GM18868 (cell line): Measurements from ENCODE around the gene MPZL1.
A peak's percentile ranks its signal among the peaks of the same experiment; 100 is the strongest.
"Not testable (repeated sequence)": the region's sequence is repeated elsewhere in the genome, so short reads cannot be mapped to it uniquely, and the experiment has no call there.

Experiments used
- ATAC-seq: cut with Tn5 transposase; IDR thresholded peaks from one replicate; pipeline ENCODE4 v1.9.1; 2021; ENCODE audit warnings: mild to moderate bottlenecking, moderate library complexity; ENCODE audit not compliant: unreplicated experiment

MPZL1 gene

GRCh38 chr1:167718914-167719691, 2.7 kb upstream of the MPZL1 start:
- ATAC-seq, result no peak

- not testable (repeated sequence) for ATAC-seq
Observed at GRCh38 chr1:167719715-167720421, 1.9 kb upstream of the MPZL1 start.

GRCh38 chr1:167720965-167721616, 691 bp upstream of the MPZL1 start:
- ATAC-seq, result no peak

- peak; percentile 18 for ATAC-seq
Observed at GRCh38 chr1:167722152-167722869, 529 bp downstream of the MPZL1 start.

- no peak for ATAC-seq
Observed at GRCh38 chr1:167722870-167723251, 1.1 kb downstream of the MPZL1 start.

GRCh38 chr1:167723707-167724323, 2.0 kb downstream of the MPZL1 start:
- ATAC-seq, result no peak

- peak; percentile 44 for ATAC-seq
Observed at GRCh38 chr1:167726008-167726407, 4.2 kb downstream of the MPZL1 start.

GRCh38 chr1:167728818-167729410, 7.1 kb downstream of the MPZL1 start:
- ATAC-seq, result no peak

GRCh38 chr1:167734227-167734626, 12.4 kb downstream of the MPZL1 start:
- ATAC-seq, result no peak

- ATAC-seq, result no peak
Observed at GRCh38 chr1:167734841-167735240, 13.1 kb downstream of the MPZL1 start.

GRCh38 chr1:167737169-167737568, 15.4 kb downstream of the MPZL1 start:
- no peak for ATAC-seq

- ATAC-seq, result no peak
Observed at GRCh38 chr1:167738158-167738557, 16.4 kb downstream of the MPZL1 start.

GRCh38 chr1:167739752-167740151, 18.0 kb downstream of the MPZL1 start:
- ATAC-seq, result no peak

GRCh38 chr1:167741103-167741502, 19.3 kb downstream of the MPZL1 start:
- ATAC-seq, result not testable (repeated sequence)

GRCh38 chr1:167742392-167743057, 20.7 kb downstream of the MPZL1 start:
- not testable (repeated sequence) for ATAC-seq

- no peak for ATAC-seq
Observed at GRCh38 chr1:167744901-167745300, 23.1 kb downstream of the MPZL1 start.

GRCh38 chr1:167746013-167746672, 24.4 kb downstream of the MPZL1 start:
- no peak for ATAC-seq

GRCh38 chr1:167746988-167747655, 25.3 kb downstream of the MPZL1 start:
- no peak for ATAC-seq

GRCh38 chr1:167747988-167748387, 26.2 kb downstream of the MPZL1 start:
- no peak for ATAC-seq
